COR-L47 (cell line): ENCODE data around the gene RAB44.
"Not testable (repeated sequence)": the region's sequence is repeated elsewhere in the genome, so short reads cannot be mapped to it uniquely, and the experiment has no call there.

ENCODE experiments used
- DNase-seq: peaks from one replicate; lab custom pipeline; 2025; lab: John Stamatoyannopoulos, UW

Gene RAB44

DNA sequence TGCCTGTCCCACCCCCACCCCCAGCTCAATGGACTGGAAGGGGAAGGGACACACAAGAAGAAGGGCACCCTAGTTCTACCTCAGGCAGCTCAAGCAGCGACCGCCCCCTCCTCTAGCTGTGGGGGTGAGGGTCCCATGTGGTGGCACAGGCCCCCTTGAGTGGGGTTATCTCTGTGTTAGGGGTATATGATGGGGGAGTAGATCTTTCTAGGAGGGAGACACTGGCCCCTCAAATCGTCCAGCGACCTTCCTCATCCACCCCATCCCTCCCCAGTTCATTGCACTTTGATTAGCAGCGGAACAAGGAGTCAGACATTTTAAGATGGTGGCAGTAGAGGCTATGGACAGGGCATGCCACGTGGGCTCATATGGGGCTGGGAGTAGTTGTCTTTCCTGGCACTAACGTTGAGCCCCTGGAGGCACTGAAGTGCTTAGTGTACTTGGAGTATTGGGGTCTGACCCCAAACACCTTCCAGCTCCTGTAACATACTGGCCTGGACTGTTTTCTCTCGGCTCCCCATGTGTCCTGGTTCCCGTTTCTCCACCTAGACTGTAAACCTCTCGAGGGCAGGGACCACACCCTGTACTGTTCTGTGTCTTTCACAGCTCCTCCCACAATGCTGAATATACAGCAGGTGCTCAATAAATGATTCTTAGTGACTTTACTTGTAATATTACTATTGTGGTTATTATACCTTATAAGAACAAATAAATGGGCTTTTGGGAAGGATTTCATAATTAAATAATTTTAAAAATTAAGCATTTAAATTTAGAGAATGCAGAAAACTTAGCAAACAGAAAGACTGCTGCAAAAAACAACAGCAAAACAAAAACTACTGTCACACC, 10.7 kb upstream of the RAB44 start:
- no peak for DNase-seq

DNA sequence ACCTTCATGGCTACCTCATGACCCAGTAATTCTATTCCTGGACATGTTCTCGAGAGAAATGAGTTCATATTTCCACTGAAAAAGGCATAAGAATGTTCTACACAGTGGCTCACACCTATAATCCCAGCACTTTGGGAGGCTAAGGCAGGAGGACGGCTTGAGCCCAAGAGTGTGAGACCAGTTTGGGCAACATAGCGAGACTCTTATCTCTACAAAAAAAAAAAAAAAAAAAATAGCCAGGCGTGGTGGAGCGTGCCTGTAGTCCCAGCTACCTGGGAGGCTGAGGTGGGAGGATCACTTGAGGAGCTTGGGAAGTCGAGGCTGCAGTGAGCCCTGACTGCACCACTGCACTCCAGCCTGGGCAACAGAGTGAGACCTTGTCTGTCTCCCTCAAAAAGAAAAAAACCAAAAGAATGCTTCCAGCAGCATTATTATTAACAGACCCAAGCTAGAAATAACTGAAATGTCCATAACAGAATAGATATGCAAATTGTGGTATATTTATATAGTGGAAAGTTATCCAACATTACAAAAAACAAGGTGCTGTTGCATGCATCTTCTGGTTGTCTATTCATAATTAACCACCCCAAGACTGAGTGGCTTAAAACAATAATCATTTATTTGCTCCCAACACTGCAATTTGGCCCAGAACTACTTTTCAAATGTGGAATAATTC, 9.4 kb upstream of the RAB44 start:
- DNase-seq = no peak

DNA sequence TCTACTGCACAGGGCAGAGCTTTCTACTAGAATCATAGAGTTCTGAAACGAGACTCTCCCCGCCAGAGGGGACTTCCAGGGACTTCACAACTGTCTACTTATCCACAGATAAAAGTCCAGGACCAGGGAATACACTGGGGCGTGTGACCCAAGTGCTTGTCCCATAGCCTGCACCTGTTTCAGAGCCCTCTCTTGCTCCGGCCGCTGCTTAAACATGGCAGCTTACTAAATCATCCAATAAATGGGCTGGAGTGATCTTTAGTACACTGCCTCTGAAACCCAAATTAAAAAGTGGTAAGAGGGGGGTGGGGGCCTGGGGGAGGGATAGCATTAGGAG, 8.9 kb upstream of the RAB44 start:
- DNase-seq = no peak

DNA sequence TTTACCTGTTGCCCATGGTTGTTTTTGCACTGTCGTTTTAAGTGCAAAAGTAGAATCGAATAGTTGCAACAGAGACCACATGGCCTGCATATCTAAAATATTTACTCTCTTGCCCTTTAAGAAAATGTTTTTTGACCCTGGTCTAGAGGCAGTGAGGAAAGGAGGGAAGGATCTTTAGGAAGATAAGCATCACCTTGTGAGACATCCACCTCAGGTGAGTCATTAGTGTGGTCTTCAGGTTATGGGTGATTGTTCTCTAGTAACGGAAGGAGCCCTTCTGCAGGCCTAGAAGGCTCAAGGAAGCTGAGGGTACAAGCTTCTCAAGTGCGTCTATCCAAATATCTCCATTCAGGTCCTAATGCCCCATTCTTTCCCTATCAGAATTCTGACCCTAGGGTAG, 6.6 kb upstream of the RAB44 start:
- no peak for DNase-seq

DNA sequence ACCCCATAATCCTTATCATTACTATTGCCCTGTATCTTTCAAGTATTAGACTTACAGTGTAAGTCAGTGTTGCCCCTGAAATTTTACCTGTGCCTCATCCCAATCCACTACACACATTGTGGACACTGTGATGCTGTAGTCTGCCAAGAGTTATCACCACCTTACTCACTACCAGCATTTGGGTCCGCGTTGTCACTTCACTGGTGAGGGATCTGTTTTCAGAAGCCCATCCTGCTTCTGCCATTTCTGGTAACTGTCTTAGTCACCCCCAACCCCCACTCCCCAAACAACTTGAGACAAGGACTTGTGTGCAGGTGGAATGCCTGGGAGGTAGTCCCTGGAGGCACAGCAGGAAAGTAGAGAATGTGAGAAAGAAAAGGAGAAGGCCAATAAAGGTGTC, 6.0 kb upstream of the RAB44 start:
- DNase-seq = no peak

DNA sequence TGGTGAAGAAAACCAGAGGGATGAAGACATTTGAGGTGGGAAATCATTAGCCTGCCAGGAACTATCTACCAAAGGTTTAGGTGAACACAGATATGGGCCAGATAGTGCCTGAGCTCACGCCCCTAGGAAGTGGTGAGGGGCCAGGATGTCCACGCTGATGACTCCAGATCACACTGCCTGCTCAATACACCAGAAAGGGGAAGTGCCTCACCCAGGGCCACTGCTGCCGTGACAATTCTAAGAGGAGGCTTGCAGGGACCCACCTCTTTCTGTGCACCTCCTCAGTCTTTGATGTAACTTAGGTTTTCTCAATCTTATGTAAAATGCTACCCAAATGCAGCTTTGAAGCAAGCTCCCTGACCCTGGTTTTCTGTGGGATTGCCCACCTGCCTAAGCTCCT, 5.4 kb upstream of the RAB44 start:
- DNase-seq = no peak

DNA sequence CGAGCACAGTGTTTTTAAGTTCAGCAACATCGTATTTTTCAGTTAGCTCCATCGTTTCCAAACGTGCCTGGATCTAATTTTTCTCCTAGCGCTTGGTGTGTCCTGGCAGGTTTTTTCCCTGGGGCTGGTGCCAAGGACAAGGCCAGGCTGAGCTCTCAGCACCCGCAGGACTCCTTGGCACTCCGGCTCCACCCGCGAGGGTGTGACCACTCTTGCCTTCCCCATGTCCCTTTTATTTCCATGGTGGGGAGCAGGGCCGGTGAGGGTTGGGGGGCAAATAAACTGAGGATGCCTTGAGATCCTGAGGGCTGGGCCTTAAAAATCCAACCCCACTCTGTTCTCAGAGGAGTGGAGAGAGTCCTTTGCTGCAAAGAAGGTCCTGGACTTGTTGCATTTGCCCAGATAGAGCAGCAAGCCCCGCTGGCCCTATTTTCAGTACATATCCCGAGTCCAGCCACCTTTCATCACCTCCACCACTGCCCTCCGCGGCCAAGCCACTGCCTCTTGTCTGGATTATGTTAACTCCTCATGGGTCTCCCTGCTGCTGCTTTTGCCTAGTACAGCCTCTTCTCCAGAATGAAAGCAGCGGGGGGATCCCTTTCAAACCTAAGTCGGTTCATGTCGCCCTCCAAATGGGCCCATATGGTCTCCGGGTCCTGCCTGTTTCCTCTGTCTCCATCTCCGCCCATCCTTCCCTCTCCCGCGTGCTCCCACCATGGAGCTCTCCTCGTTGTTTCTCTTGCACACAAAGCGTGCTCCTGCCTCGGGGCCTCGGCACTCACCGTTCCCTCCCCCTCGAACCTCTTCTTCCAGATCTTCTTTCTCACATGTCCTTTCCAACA, 4.5 kb upstream of the RAB44 start:
- DNase-seq = no peak

DNA sequence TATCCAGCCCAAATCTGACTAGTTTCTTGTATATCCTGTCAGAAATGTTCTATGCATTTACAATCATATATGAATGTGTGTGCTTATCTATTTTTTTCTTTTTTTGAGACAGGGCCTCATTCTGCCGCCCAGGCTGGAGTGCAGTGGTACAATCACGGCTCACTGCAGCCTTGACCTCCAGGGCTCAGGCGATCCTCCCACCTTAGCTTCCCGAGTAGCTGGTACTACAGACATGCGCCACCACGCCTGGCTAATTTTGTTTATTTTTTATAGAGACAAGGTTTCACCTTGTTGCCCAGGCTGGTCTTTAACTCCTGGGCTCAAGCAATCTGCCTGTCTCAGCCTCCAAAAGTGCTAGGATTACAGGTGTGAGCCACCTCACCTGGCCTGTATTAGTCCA, 3.0 kb upstream of the RAB44 start:
- no peak for DNase-seq

DNA sequence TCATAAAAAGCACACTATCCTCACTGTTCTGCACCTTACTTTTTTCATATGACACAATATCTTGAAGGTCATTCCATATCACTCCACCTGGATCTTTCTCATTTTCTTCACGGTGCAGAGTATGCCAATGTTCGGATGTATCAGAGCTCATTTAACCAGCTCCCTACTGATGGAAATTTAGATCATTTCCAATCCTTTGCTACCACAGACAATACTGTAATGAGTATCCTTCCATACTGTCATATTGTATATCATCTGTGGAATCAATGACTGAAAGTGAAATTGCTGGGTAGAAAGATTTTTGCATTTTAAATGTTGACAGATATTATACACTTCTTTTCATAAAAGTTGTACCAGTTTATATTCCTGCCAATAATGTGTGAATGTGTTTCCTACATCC, 2.2 kb upstream of the RAB44 start:
- no peak for DNase-seq

DNA sequence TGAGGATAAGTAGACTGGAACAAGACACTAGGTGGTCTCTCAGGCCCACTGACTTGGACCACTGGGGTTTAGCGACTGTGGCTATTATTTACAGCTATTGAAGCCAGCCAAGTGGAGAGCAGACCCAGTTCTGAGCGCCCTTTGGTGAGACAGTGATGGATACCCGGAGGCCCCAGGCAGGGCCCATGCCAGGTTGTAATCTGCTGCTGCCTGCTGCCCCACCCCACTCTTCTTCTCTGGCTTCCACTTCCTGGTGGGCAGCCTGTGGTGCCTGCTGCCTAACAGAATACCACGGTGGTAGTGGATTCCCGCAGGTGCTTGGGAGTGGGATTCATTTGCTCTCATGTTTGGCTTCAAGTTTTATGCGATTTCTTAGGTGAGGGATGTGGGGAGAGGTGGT, 570 bp downstream of the RAB44 start:
- DNase-seq = no peak

DNA sequence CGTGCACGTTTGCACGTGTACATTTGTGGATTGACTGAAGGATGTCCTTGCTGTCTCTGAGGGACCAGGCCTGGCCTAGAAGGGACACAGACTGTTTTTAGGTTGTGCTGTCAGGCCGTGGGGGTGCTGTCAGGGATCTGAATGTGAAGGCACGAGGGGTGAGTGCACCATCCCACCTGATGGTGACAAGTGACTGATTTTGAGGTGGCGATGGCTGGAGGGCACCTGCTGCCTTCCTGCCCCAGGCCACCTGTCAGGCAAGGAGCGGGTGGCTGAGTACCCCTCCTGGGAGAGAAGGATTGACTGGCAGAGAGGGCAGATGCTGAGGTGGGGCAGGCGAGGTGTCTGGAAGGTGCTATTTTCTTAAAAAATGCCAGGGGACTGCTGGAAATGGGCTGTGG, 1.2 kb downstream of the RAB44 start:
- no peak for DNase-seq

DNA sequence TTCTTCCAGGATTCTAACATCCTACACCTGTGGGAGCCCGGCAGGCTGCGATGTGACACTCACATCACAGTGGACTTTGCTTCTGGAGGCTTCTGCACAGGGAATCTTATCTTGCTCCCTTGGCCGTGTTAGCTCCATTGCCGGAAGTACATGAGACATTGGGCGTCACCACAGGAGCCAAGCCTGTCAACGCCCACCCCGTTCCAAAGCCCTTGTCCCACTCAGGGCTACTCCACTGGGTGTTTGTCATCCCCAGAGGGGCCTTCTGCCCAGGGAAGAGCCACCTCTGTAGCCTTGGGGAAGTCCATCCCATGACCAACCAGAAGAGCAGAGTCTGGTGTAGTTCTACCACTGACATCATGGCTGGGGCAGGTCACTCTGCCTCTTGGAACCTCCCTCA, 1.7 kb downstream of the RAB44 start:
- DNase-seq = no peak

DNA sequence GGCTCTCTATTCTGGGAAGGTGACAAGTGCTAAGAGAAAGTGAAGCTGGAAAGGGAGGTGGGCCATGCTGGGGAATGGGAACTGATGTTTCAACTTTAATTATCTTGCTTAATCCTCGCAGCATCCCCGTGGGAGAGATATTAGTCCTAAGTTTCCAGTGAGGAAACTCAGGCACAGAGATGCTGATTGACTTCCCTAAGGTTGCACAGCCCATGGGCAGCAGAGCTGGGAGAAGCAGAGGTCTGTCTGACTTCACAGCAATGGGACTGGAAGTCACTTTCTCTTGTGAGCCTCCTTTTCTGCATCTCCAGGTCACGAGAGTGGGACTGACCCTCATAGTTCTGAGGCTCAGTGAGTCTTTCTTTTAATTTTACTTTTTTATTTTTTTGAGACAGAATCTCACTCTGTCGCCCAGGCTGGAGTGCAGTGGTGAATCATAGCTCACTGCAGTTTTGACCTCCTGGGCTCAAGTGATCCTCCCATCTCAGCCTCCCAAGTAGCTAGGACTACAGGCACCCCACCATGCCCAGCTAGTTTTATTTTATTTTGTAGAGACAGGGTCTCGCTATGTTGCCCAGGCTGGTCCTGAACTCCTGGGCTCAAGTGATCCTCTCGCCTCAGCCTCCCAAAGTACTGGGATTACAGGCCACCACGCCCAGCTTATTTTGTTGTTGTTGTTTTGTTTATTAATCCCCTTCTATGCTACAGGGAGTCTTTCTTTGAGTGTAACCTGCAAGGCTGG, 2.6 kb downstream of the RAB44 start:
- no peak for DNase-seq

DNA sequence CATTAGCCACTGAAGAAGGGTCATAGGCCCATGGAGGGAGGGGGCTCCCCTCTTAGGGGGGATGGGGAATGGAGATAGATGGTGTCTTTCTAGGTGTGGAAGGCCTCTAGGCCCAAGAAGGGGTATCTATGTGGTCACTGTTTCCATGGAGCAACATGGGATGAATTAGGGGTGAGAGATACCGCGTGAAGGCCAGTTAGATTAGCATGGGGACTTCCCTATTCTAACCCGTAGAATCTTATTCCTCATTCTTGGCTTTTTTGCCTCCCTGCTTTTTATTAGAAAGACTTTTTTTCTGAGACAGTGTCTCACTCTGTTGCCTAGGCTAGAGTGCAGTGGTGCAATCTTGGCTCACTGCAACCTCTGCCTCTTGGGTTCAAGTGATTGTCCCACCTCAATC, 3.2 kb downstream of the RAB44 start:
- DNase-seq = no peak

DNA sequence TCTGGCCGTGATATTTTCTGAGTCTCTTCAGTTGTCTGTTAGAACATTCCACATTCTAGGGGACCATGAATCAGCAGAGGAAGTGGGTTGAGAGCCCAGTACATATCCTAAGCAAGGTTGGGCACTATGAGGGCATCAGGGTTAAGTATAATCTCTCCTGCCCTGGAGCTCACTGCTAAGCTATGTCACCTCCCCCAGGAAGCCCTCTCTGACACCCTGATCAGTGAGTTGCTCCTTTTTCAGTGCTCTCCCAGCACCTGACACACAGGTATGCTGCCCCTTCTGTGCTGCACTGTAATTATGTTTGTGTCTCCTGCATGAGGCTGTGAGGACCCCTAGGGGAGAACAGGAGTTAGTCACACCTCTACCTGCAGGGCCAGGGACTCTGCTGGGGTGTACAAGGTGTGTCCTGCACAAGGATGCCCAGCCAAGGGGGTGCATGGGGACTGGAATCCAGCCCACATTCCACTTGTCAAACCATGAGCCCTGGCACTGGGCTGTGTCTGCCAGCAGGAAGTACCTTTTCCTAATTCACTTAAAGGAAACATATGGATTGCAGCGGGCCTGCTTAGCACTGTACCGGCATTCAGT, 3.9 kb downstream of the RAB44 start:
- no peak for DNase-seq

DNA sequence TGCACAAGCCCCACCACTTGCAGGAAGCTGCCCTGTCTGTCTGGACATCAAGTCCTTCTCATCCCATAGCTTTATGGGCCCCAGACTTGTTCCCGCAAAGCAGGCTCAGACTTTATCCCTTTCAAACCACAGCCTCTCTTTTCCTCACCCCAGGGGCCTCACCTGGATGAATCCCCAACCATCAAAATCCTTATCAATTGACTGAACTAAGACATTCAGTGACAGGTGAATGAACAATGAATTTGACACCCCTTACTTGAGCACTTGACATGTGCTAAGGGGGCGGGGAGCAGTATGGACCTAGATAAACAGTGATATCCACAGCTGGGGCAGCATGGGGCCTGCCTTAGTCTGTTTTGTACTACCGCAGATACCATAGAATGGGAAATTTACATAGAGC, 5.0 kb downstream of the RAB44 start:
- no peak for DNase-seq

DNA sequence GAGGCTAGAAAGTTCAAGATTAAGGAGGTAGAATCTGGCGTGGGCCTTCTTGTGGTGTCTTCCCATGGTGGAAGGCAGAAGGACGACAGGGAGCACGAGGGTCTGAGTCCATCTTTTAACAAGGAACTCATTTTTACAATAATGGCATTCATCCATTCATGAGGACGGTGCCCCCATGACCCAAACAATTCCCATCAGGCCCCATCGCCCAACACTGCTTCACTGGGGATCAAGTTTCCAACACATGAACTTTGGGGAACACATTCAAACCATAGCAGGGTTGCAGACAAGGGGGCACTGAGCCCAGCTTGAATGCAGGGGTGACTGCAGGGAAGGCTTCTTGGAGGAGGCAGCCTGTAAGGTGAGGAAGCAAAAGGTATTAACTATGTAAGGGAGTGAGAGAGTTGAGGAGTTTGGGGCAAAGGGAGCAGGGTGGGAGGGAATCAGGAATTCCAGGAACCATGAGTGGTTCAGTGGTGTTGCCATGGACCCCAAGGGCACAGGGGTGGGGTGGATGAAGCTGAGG, 5.5 kb downstream of the RAB44 start:
- DNase-seq = no peak

DNA sequence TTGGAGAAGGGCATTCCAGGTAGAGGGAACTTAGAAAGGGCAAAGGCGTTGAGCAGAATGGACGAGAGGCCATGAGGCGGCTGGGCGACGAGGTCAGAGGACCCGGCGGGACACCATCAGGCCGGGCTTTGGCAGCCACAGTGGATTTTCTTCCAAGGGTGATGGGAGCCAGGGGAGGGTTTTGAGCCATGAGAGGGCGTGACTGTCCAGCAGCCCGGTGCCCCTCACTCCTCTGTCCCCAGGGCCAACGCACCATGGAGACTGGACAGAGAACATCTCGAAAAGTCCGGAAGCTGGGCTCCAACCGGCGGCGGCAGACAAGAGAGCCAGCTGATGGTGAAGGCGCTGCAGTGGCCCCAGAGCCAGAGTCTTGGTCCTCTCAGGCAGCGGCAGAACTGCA, 6.4 kb downstream of the RAB44 start:
- no peak for DNase-seq

DNA sequence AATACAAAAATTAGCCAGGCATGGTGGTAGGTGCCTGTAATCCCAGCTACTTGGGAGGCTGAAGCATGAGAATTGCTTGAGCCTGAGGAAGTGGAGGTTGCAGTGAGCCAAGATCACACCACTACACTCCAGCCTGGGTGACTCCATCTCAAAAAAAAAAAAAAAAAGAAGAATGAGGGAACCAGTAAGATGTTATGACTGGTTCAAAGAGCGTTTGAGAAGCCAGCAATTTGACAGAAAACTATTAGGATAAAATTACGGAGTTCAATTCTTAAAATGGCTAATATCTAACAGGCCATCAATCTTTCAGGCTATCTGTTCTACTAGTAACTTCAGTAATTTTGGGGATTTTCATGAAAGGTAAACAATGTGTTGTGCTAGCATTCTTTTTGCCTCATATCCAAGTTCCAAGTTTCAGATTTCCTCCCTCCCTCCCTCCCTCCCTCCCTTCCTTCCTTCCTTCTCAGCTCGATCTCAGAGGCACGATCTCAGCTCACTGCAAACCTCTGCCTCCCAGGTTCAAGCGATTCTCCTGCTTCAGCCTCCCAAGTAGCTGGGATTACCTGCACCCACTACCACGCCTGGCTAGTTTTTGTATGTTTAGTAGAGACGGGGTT, 7.4 kb downstream of the RAB44 start:
- DNase-seq = not testable (repeated sequence)

DNA sequence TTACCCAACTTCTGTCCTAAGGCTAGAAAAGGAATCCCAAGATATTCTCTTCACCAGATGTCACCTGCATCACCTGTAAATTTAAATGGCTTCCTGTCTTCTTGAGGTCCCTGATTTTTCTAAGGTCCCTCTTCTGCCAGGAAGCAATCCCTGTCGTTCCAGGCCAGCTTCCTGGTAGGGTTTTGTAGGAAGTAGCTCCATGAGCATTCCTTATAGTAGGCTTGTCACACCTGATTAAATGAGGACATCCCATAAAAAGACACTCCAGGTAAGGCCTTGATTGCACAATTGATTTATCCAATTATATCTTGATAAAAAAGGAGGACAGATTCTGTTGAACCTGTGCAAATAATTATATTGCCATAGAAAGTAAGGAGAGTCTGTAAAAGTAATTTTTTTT, 8.7 kb downstream of the RAB44 start:
- DNase-seq = no peak

DNA sequence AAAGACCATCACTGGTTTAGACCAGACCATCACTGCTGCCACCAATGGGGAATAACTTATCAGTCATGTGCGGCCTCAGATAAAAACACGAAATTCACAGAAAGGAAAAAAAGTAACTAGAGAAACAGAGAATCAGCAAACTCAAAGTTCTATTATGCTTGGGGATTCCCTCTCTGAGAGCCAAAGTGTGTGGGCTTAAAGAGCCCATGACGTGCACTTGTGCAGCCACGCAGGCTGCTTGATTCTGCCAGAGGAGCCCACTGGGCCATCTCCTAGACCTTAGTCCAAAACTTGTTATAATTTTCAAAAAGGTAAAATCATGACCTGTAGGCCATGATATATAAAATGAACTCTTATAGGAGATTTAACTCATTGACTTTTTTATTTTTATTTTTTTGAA, 15.2 kb downstream of the RAB44 start:
- no peak for DNase-seq
